Measurements from ENCODE around the gene LMAN2L.
A peak's percentile ranks its signal among the peaks of the same experiment; 100 is the strongest.

LMAN2L gene

DNA sequence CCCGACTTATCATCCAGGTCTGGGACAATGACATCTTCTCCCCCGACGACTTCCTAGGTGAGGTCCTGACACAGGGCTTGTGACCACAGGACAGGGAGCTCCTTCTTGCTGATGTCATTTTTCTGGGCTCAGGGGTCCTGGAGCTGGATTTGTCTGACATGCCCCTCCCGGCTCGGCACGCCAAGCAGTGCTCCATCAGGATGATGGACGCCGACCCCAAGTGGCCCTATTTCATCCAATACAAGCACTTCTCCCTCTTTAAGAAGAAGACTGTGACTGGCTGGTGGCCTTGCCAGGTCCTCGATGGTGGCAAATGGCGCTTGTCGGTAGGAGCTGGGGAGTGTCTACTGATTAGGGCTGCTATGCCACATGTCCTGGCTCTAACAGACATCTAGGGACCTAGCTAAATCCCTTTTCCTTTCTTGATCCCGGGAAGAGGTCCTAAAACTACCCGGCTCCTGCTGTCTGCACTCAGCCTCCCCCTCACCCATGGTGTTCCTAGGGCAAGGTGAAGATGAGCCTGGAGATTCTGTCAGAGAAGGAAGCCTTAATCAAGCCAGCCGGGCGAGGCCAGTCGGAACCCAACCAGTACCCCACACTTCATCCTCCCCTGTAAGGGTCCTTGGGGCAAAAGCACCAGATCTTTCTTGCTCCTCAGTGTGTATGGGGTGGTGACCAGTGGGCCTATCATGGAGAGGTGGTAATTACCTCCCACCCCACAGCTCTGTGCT lies 36.7 kb downstream of the LMAN2L start:
- DNase-seq (ENCODE audit: low spot score): no peak

- DNase-seq (ENCODE audit: low spot score): peak; percentile 27
Measured at GRCh38 chr2:96702098-96702785, 37.6 kb downstream of the LMAN2L start.

DNA sequence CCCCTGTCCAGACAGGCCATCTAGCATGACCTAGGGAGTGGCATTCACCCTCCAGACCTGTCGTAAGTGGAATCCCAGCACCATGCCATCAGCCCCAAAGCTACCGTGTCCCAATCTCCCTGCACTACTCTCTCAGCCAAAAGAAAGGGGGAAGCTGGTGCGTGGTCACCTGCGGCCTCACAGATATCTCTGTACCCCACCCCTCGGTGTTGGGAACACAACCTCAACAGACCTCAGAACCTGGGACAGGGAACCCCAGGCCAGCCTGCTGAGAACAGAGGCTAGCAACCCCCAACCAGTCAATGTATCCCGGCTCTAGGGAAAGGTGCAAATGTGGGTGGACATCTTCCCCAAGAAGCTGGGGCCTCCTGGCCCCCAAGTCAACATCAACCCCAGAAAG lies 38.2 kb downstream of the LMAN2L start:
- no peak for DNase-seq (ENCODE audit: low spot score)

DNA sequence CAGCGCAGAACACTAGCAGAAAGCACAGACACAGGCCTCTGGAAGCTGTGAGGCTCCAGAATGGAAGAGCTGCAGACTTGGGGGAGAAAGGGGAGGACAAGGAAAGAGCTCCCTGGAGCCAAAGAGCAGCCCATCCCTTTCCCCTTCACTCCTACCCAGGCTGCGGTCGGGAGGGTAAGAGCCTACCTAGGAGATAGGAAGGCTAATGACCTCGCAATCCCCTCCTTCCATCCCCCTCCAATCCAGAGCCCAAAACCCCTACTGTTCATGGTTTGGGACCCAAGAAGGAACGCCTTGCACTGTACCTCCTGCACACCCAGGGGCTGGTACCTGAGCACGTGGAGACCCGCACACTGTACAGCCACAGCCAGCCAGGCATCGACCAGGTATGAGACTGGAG lies 39.8 kb downstream of the LMAN2L start:
- DNase-seq (ENCODE audit: low spot score): no peak

DNA sequence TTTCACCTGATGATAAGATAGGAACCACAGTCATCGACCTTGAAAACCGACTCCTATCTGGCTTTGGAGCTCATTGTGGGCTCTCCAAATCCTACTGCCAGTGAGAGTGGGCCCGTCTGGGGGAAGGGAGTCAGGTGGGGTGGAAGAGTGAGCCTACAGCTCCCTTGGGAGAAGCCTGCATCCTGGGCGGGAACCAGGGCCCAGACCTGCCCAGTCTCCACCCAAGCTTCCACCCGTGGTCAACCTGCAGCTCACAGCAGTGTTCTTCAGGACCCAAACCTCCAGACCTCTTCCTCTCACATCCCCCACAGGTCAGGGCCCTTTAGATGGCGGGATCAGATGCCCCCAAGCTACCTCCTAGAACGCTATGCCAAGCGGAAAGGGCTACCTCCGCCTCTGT lies 40.2 kb downstream of the LMAN2L start:
- DNase-seq (ENCODE audit: low spot score): no peak

- no peak for DNase-seq (ENCODE audit: low spot score)
Measured at GRCh38 chr2:96699021-96699420, 40.8 kb downstream of the LMAN2L start.

DNA sequence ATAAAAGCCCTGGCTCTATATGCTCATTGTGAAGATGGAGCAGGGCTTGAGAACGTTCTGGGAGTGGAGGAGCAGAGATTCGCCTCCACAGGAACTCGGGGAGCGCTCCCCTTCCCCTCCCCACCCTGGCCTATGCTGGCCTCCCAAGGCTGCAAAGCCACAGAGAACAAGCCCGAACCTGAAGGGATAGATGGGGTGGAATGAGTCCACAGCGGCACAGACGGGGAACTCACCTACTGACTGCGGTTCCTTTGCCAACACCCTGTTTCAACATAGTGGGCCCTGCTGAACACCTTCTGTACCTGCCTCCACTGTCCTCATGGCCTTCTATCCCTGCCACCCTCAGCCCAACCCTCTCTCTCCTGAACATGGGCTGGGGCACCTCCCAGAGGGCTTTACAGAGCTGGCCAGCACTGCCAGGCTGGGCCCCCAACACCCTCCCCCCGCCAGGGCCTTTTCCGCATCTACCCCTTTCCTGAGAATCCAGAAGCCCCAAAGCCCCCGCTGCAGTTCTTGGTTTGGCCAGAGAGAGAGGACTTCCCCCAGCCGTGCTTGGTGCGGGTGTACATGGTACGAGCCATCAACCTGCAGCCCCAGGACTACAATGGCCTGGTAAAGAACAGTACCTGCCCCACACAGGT lies 41.5 kb downstream of the LMAN2L start:
- no peak for DNase-seq (ENCODE audit: low spot score)

DNA sequence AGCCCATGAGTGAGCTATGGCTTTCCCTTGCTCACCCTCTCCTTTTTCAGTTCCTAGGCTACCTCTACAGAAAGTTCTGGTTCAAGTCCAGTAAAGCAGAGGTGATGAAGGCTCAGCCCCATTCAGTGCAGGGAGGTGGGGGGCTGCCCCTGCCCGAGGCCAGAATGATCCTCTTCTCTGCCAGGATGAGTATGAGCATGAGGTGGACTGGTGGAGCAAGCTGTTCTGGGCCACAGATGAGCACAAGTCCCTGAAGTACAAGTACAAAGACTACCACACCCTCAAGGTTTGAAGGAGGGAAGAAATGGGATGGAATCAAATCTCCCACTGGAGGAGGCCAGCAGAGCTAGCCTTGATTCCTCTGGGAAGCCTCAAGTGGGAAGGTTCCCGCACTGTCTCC lies 42.4 kb downstream of the LMAN2L start:
- DNase-seq (ENCODE audit: low spot score): no peak

GRCh38 chr2:96695602-96696001 lies 44.3 kb downstream of the LMAN2L start:
- DNase-seq (ENCODE audit: low spot score): no peak

DNA sequence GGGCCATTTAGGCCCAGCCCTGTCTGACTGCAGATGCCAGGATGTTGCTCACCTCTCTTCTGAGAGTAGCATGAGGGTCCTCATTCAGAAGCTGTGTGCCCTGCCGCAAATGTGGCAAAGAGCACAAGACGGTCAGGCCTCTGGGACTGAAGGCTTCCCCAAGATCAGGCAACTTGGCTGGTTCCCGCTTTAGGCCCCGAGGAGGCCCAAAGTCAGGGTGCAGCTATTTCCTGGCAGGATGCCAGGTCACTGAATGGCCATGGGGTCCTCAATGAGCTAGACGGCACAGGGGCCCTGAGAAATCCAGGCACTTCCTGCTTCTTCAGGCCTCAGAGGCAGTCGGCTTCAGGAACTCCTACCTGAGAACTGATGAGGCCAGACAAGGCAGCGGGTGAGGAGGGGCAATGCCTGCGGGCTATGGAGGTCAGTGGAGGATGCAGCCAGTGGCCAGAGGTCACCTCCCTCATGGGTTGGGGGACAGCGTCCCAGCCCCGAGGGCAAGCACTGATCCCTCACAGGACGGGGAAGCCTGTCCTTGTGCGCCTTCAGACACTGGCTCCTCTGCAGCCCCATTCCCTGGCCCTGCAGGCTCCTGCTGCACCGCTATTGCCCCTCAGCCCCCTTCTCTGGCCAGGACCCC lies 44.9 kb downstream of the LMAN2L start:
- DNase-seq (ENCODE audit: low spot score): no peak

- no peak for DNase-seq (ENCODE audit: low spot score)
Measured at GRCh38 chr2:96694279-96694678, 45.6 kb downstream of the LMAN2L start.

DNA sequence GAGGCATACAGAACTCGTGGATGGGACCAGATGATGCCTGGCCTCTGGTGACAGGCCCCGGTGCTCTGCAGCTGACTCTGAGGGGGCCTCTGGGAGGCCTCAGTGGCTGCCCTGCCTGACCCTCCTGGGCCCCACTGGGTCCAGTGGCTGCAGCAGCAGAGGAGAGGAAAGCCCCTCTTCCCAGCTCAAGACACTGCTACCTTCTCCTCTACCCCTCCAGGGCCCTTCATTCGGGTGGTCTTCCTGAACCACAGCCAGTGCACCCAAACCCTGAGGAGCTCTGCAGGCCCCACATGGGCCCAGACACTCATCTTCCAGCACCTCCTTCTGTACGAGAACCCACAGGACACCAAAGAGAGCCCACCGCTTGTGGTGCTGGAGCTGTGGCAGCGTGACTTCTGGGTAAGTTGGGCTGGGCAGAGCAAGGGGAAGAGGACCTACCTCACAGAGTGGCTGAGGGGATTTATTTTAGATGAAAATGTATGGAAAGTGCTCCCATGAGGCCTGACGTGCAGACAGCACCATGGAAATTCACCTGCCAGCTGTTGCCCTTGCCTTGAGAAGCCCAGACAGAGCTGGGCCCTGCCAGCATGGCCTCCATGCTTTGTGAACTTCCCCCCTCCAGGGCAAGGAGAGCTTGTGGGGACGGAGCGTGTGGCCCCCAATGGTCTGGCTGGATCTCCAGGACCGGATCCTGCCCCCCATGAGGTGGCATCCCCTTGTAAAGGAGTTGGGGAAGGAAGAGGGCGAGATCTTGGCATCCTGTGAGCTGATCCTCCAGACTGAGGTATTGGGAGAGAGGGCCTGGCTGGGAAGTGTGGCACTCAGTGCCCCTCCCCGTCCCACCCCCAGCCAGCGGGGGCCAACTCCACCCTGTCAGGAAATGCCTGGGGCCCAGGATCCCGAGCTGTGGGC lies 46.3 kb downstream of the LMAN2L start:
- no peak for DNase-seq (ENCODE audit: low spot score)

DNA sequence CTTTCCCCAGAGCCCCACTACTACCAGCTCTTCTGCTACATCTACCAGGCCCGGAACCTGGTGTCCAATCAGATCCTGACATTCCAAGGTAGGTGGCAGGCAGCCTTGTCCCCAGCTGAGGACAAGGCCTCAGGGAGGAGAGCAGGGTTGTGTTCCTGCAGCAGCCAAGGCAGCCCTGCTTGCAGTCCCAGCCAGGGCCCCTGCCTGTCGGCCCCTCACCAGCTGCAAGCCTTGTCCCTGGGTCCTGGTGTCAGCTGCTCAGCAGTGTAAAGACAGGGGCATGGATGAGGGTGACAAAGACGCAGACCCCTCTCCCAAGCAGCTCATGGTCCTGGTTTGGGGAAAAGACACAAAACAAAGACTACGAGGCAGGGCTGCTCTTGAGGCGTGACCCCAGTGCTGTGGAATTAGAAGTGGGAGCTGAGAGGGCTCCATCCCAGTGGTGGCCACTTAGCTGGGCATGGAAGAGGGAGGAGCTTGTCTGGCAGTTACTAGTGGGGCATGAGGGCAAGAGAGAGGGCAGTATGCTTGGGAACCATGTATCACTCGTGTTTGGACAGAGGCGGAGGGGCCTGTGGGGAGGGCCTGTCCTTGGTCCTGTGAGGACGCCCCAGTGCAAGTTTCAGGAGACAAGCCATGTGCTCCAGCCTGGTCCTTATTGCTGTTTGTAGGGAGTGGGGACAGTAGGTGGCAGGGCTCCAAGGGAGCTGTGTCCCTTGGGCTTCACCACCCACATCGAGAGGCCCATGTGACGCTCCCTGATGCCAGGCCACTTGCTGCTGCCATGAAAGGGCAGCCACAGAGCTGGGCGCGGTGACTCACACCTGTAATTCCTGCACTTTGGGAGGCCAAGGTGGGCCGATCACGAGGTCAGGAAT lies 47.5 kb downstream of the LMAN2L start:
- no peak for DNase-seq (ENCODE audit: low spot score)

DNA sequence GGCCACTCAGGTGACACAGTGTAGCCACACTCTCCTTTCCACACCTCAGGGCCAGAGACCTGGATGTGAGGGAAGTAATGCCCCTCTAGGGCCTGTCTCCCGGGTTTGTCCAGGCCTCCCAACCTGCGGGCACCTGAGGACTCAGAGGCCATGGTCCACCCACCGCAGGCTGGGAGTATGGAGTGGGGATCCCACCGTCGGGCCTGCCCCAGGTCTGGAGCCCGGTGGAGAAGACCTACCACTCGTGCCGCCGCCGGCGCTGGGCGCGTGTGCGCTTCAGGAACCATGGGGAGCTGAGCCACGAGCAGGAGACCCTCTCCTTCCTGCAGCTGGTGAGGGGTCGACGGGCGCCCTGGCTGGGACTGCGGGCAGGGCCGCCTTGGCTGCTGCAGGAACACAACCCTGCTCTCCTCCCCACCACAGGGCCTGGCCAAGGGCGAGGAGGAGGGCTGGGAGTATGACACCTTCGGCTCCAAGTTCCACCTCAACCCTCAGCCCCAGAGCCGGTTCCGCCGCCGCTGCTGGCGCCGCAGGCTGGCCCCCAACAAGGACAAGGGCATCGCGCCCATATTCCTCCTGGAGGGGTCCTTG lies 48.7 kb downstream of the LMAN2L start:
- DNase-seq (ENCODE audit: low spot score): no peak

- no peak for DNase-seq (ENCODE audit: low spot score)
Measured at GRCh38 chr2:96690306-96691021, 49.4 kb downstream of the LMAN2L start.

DNA sequence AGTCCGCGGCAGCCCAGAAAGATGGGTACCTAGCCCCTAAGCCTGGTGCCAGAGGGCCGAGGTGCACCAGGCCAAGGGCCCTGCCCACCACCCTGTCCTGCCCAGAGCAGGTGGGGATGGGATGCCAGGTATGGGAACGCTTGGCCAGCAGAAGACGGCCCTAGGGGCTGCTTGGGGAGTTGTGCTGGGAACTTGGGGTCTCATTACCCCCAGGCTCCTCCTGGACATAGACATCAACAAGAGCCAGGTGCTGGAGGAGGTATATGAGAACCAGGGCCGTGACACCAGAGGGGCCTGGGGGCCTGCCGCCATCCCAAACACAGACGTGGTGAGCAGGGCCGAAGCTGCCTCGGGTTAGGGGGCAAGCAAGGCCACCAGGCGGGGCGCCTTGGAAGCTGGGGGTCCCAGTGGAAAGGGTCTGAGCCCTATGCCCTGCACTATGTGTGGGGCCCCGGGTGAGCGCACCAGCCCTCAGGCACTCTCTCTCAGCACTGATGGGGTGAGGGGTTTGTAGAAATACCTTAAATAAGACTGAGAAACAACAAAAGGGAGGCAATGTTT lies 50.4 kb downstream of the LMAN2L start:
- DNase-seq (ENCODE audit: low spot score): no peak

GRCh38 chr2:96688649-96689430 lies 51.0 kb downstream of the LMAN2L start:
- no peak for DNase-seq (ENCODE audit: low spot score)
